MM.1S (cell line): ENCODE data around the gene LTBP1.

Source experiments
- DNase-seq: peaks from one replicate; pipeline ENCODE4 v3.0.0-alpha.2; 2015
- H2AFZ ChIP-seq: fragments of 300-600 bp; sonication (generic); 2 replicates; pipeline ENCODE4 v1.6.0; 2016; ENCODE audit warnings: antibody characterized with exemption, low read length
- H3F3A ChIP-seq: fragments of 300-600 bp; sonication (generic); 2 replicates; pipeline ENCODE4 v1.6.1; 2016; ENCODE audit warnings: mild to moderate bottlenecking, antibody characterized with exemption, low read length, moderate library complexity, mixed read lengths; ENCODE audit not compliant: insufficient read depth
- H3K27ac ChIP-seq: fragments of 300-600 bp; sonication (generic); 2 replicates; pipeline ENCODE4 v1.5.1; 2016; ENCODE audit warnings: mild to moderate bottlenecking, low read length
- H3K27me3 ChIP-seq: fragments of 300-600 bp; sonication (generic); replicated peaks from 2 replicates; pipeline ENCODE4 v1.6.0; 2016; ENCODE audit warnings: low read length; ENCODE audit not compliant: insufficient read depth
- H3K36me3 ChIP-seq: fragments of 300-600 bp; sonication (generic); replicated peaks from 2 replicates; pipeline ENCODE4 v1.6.1; 2016; ENCODE audit warnings: mild to moderate bottlenecking, low read length, mixed read lengths; ENCODE audit not compliant: insufficient read depth
- H3K4me1 ChIP-seq: fragments of 300-600 bp; sonication (generic); 2 replicates; pipeline ENCODE4 v1.6.1; 2016; ENCODE audit warnings: low read length, mixed read lengths
- H3K4me2 ChIP-seq: fragments of 300-600 bp; sonication (generic); 2 replicates; pipeline ENCODE4 v1.6.0; 2016; ENCODE audit warnings: low read depth, low read length
- H3K4me3 ChIP-seq: fragments of 300-600 bp; sonication (generic); 2 replicates; pipeline ENCODE4 v1.5.1; 2016; ENCODE audit warnings: low read length, mixed read lengths
- H3K79me2 ChIP-seq: fragments of 300-600 bp; sonication (generic); 2 replicates; pipeline ENCODE4 v1.6.1; 2016; ENCODE audit warnings: mixed run types, low read length, mixed read lengths
- H3K9ac ChIP-seq: fragments of 300-600 bp; sonication (generic); 2 replicates; pipeline ENCODE4 v1.6.1; 2016; ENCODE audit warnings: low read length, mixed read lengths
- H3K9me2 ChIP-seq: fragments of 300-600 bp; sonication (generic); replicated peaks from 2 replicates; pipeline ENCODE4 v1.6.1; 2016; ENCODE audit warnings: mild to moderate bottlenecking, low read length, mixed read lengths; ENCODE audit not compliant: insufficient read depth
- H3K9me3 ChIP-seq: fragments of 300-600 bp; sonication (generic); replicated peaks from 2 replicates; pipeline ENCODE4 v1.6.1; 2016; ENCODE audit warnings: mild to moderate bottlenecking, low read length, mixed read lengths; ENCODE audit not compliant: insufficient read depth
- H4K20me1 ChIP-seq: fragments of 300-600 bp; sonication (generic); 2 replicates; pipeline ENCODE4 v1.6.1; 2016; ENCODE audit warnings: mild to moderate bottlenecking, low read length, moderate library complexity, mixed read lengths; ENCODE audit not compliant: insufficient read depth
- CTCF ChIP-seq: fragments of 300-600 bp; sonication (generic); IDR thresholded peaks from 2 replicates; pipeline ENCODE4 v1.5.1; 2016; ENCODE audit warnings: antibody characterized with exemption, low read length, mixed read lengths
- EZH2 ChIP-seq: fragments of 300-600 bp; sonication (generic); optimal IDR thresholded peaks from 2 replicates; pipeline ENCODE3; 2017; ENCODE audit warnings: low read depth, mild to moderate bottlenecking, antibody characterized with exemption, low read length, mixed read lengths
- EZH2phosphoT487 ChIP-seq: fragments of 300-600 bp; sonication (generic); IDR thresholded peaks from 2 replicates; pipeline ENCODE4 v1.6.1; 2018; ENCODE audit warnings: antibody characterized with exemption, low read length

The LTBP1 gene

GRCh38 chr2:33334083-33334482, 387.3 kb downstream of the LTBP1 start:
- DNase-seq, result no peak
- no peaks in the 10 kb centered on the region for H3K9me2 ChIP-seq
- no peaks in the 10 kb centered on the region for H3K27me3 ChIP-seq
- no peaks in the 10 kb centered on the region for H3K9me3 ChIP-seq
- no peaks in the 10 kb centered on the region for H3F3A ChIP-seq
- H3K27ac ChIP-seq, result no peak overlapping the region
- H3K79me2 ChIP-seq, result no peaks in the 10 kb centered on the region
- H4K20me1 ChIP-seq, result no peaks in the 10 kb centered on the region
- H3K4me1 ChIP-seq, result no peaks in the 10 kb centered on the region
- H3K36me3 ChIP-seq, result no peaks in the 10 kb centered on the region
- no peak overlapping the region for H3K4me3 ChIP-seq
- H3K4me2 ChIP-seq, result no peak overlapping the region
- TF ChIP-seq EZH2, result no peak
- TF ChIP-seq EZH2phosphoT487, result no peak
- TF ChIP-seq CTCF, result no peak
- no peak overlapping the region for H2AFZ ChIP-seq
- no peak overlapping the region for H3K9ac ChIP-seq

- no peak overlapping the region for H3K27ac ChIP-seq
- TF ChIP-seq EZH2 (no peak), CTCF (no peak), EZH2phosphoT487 (no peak)
Observed at GRCh38 chr2:33335516-33335915, 388.8 kb downstream of the LTBP1 start.

GRCh38 chr2:33336036-33336625, 389.4 kb downstream of the LTBP1 start:
- Histone ChIP-seq H3K9ac (no peak overlapping the region), H3F3A (no peaks in the 10 kb centered on the region), H4K20me1 (no peaks in the 10 kb centered on the region), H3K4me2 (no peak overlapping the region), H3K9me3 (no peaks in the 10 kb centered on the region), H3K9me2 (no peaks in the 10 kb centered on the region), H3K79me2 (no peaks in the 10 kb centered on the region), H3K27ac (no peak overlapping the region), H3K4me3 (no peak overlapping the region), H3K27me3 (no peaks in the 10 kb centered on the region), H3K4me1 (no peaks in the 10 kb centered on the region), H2AFZ (no peak overlapping the region), H3K36me3 (no peaks in the 10 kb centered on the region)
- no peak for DNase-seq
- TF ChIP-seq EZH2, result no peak
- TF ChIP-seq CTCF, result no peak
- TF ChIP-seq EZH2phosphoT487, result no peak

More at GRCh38 chr2:33335516-33335915, 388.8 kb downstream of the LTBP1 start:
- Histone ChIP-seq H3F3A (no peaks in the 10 kb centered on the region), H3K79me2 (no peaks in the 10 kb centered on the region), H3K9me3 (no peaks in the 10 kb centered on the region), H3K9ac (no peak overlapping the region), H3K4me2 (no peak overlapping the region), H3K36me3 (no peaks in the 10 kb centered on the region), H4K20me1 (no peaks in the 10 kb centered on the region), H3K9me2 (no peaks in the 10 kb centered on the region), H2AFZ (no peak overlapping the region), H3K4me1 (no peaks in the 10 kb centered on the region), H3K27me3 (no peaks in the 10 kb centered on the region), H3K4me3 (no peak overlapping the region)
- no peak for DNase-seq
